Karpas-422 (cell line): ENCODE measurements around the gene TBX10. TPM values are rescaled to one million over a fixed set of nuclear protein-coding genes. Genes with fewer than 3 reads are reported as not detected.

Source experiments
- DNase-seq: peaks from one replicate; pipeline ENCODE4 v3.0.0-alpha.2; 2015
- H2AFZ ChIP-seq: fragments of 200-600 bp; sonication (generic); 2 replicates; pipeline ENCODE4 v1.6.1; 2014; ENCODE audit warnings: antibody characterized with exemption, low read length, mixed read lengths
- H3K27ac ChIP-seq: fragments of 200-600 bp; sonication (generic); 2 replicates; pipeline ENCODE4 v1.5.1; 2014; ENCODE audit warnings: mild to moderate bottlenecking, low read length, moderate library complexity
- H3K27me3 ChIP-seq: fragments of 200-600 bp; sonication (generic); 2 replicates; pipeline ENCODE4 v1.6.1; 2014; ENCODE audit warnings: low read length, mixed read lengths
- H3K36me3 ChIP-seq: fragments of 200-600 bp; sonication (generic); 2 replicates; pipeline ENCODE4 v1.6.1; 2014; ENCODE audit warnings: low read length, mixed read lengths; ENCODE audit not compliant: insufficient read depth
- H3K4me1 ChIP-seq: fragments of 200-600 bp; sonication (generic); 2 replicates; pipeline ENCODE4 v1.6.1; 2014; ENCODE audit warnings: mild to moderate bottlenecking, low read length, mixed read lengths
- H3K4me2 ChIP-seq: fragments of 200-600 bp; sonication (generic); 2 replicates; pipeline ENCODE4 v1.6.1; 2014; ENCODE audit warnings: low read length, low read depth, mild to moderate bottlenecking; ENCODE audit not compliant: poor library complexity, severe bottlenecking
- H3K4me3 ChIP-seq: fragments of 200-600 bp; sonication (generic); 2 replicates; pipeline ENCODE4 v1.5.1; 2014; ENCODE audit warnings: mild to moderate bottlenecking, antibody characterized with exemption, low read length, mixed read lengths
- H3K79me2 ChIP-seq: fragments of 200-600 bp; sonication (generic); 2 replicates; pipeline ENCODE4 v1.6.1; 2014; ENCODE audit warnings: mild to moderate bottlenecking, low read length, mixed read lengths
- H3K9ac ChIP-seq: fragments of 200-600 bp; sonication (generic); 2 replicates; pipeline ENCODE4 v1.6.0; 2014; ENCODE audit warnings: low read length
- H3K9me2 ChIP-seq: fragments of 200-600 bp; sonication (generic), shearing (Covaris generic); replicated peaks from 2 replicates; pipeline ENCODE4 v1.6.0; 2014; ENCODE audit warnings: mild to moderate bottlenecking, low read length, moderate library complexity; ENCODE audit not compliant: insufficient read depth
- H3K9me3 ChIP-seq: fragments of 300-700, 200-600 bp; sonication (generic); 2 replicates; pipeline ENCODE4 v1.6.1; 2014; ENCODE audit warnings: low read length, mixed read lengths
- H4K20me1 ChIP-seq: fragments of 200-600 bp; sonication (generic); 2 replicates; pipeline ENCODE4 v1.6.1; 2014; ENCODE audit warnings: mild to moderate bottlenecking, antibody characterized with exemption, low read length, low read depth; ENCODE audit not compliant: insufficient read depth
- small RNA-seq: library from RNA; depleted of rRNA; stranded (forward); fragments of <200 nt; gene quantifications from one replicate; pipeline ENCODE3, GENCODE V24; 2014
- total RNA-seq: library from RNA; depleted of rRNA; stranded (reverse); fragments of >200 nt; shearing (Covaris generic); gene quantifications from 2 replicates; pipeline ENCODE4 v1.2.3, GENCODE V29; 2014; ENCODE audit warnings: low replicate concordance; rRNA removed

TBX10 gene
- total RNA-seq, 1 experiment from 2014 or later = not detected

GRCh38 chr11:67584205-67584880 is 55.2 kb downstream of the TBX10 start:
- peaks cover 15% of the 10 kb centered on the region for H4K20me1 ChIP-seq
- peaks cover 10% of the 10 kb centered on the region for H3K79me2 ChIP-seq
- H3K36me3 ChIP-seq = peaks cover 31% of the 10 kb centered on the region
- H3K4me1 ChIP-seq = peaks cover 59% of the 10 kb centered on the region
- peak; percentile 75 for DNase-seq
- H3K9me3 ChIP-seq = no peaks in the 10 kb centered on the region
- H3K4me2 ChIP-seq = peak overlapping the region; percentile 97
- peak overlapping the region; percentile 98 for H3K9ac ChIP-seq
- no peak overlapping the region; the same call in 1 of the 2 replicates for H2AFZ ChIP-seq
- no peaks in the 10 kb centered on the region for H3K27me3 ChIP-seq
- peak overlapping the region; percentile 81 for H3K27ac ChIP-seq
- no peaks in the 10 kb centered on the region for H3K9me2 ChIP-seq
- H3K4me3 ChIP-seq = peak overlapping the region; percentile 94

GRCh38 chr11:67583247-67584204 is 56.0 kb downstream of the TBX10 start, which contains the start of gene GSTP1:
Gene GSTP1 (plus strand): TSS chr11:67583812. CDS start chr11:67583844, 32 bp downstream.
- Histone ChIP-seq H3K9me3 (no peaks in the 10 kb centered on the region), H2AFZ (peak within 1 kb of the TSS; percentile 87; the same call in 1 of the 2 replicates), H3K4me2 (peak within 1 kb of the TSS; percentile 97), H3K27me3 (no peaks in the 10 kb centered on the region), H4K20me1 (peaks cover 15% of the 10 kb centered on the region), H3K79me2 (peaks cover 10% of the 10 kb centered on the region), H3K36me3 (peaks cover 27% of the 10 kb centered on the region), H3K4me1 (peaks cover 63% of the 10 kb centered on the region), H3K9me2 (no peaks in the 10 kb centered on the region), H3K9ac (peak within 1 kb of the TSS; percentile 98), H3K27ac (peak within 1 kb of the TSS; percentile 81), H3K4me3 (peak within 1 kb of the TSS; percentile 94)
- DNase-seq = peak; percentile 96

- Histone ChIP-seq H3K79me2 (peaks cover 10% of the 10 kb centered on the region), H3K4me2 (peak overlapping the region; percentile 97), H3K27me3 (no peaks in the 10 kb centered on the region), H2AFZ (no peak overlapping the region), H3K9me3 (no peaks in the 10 kb centered on the region), H3K27ac (no peak overlapping the region), H3K9me2 (no peaks in the 10 kb centered on the region), H3K36me3 (peaks cover 25% of the 10 kb centered on the region), H4K20me1 (peaks cover 15% of the 10 kb centered on the region), H3K4me3 (0 out of 2 replicates have a peak overlapping the region, but pooled peaks have one; percentile 60), H3K9ac (0 out of 2 replicates have a peak overlapping the region, but pooled peaks have one; percentile 58), H3K4me1 (peaks cover 49% of the 10 kb centered on the region)
- DNase-seq = no peak
Measured at GRCh38 chr11:67582011-67582410, 57.6 kb downstream of the TBX10 start.

- no peaks in the 10 kb centered on the region for H3K9me2 ChIP-seq
- peaks cover 44% of the 10 kb centered on the region for H3K4me1 ChIP-seq
- peaks cover 10% of the 10 kb centered on the region for H3K79me2 ChIP-seq
- peak; percentile 23 for DNase-seq
- H3K9ac ChIP-seq = no peak overlapping the region
- no peaks in the 10 kb centered on the region for H3K9me3 ChIP-seq
- H3K4me3 ChIP-seq = no peak overlapping the region
- H3K4me2 ChIP-seq = no peak overlapping the region
- no peaks in the 10 kb centered on the region for H3K27me3 ChIP-seq
- peaks cover 15% of the 10 kb centered on the region for H4K20me1 ChIP-seq
- H3K27ac ChIP-seq = no peak overlapping the region
- peaks cover 20% of the 10 kb centered on the region for H3K36me3 ChIP-seq
- no peak overlapping the region for H2AFZ ChIP-seq
Measured at GRCh38 chr11:67581469-67581868, 58.1 kb downstream of the TBX10 start.

Small RNA genes lying within 50 kb of the gene (small RNA-seq; reads per million reads assigned to genes)
- not detected for gene AP003385.3
- 1.7 reads per million, percentile 46 among the genes with 10 or more reads in this experiment for gene RPL37P2

Other genes starting within 250 kb of the TBX10 start
- 14.8 and 19.2 TPM in 2 replicates for gene RAD9A, start 247.8 kb downstream of the TBX10 start, total RNA-seq
- 218 and 332 TPM in 2 replicates for gene PPP1CA, start 237.9 kb downstream of the TBX10 start, total RNA-seq
- 52.4 and 122 TPM in 2 replicates for gene TBC1D10C, start 235.7 kb downstream of the TBX10 start, total RNA-seq
- 0.18 TPM in 1 of 2 replicates, not detected in the other for gene CARNS1, start 224.1 kb downstream of the TBX10 start, total RNA-seq
- gene RPS6KB2, start 211.3 kb downstream of the TBX10 start, total RNA-seq = 48.9 and 83.6 TPM in 2 replicates
- gene PTPRCAP, start 202.1 kb downstream of the TBX10 start, total RNA-seq = 161 and 348 TPM in 2 replicates
- gene CORO1B, start 196.3 kb downstream of the TBX10 start, total RNA-seq = 15.5 and 40.6 TPM in 2 replicates
- not detected in 2 replicates for gene GPR152, start 187.0 kb downstream of the TBX10 start, total RNA-seq
- gene CABP4, start 184.4 kb downstream of the TBX10 start, total RNA-seq = 0.29 TPM in 1 of 2 replicates, not detected in the other
- 69.7 and 99.7 TPM in 2 replicates for gene TMEM134, start 170.5 kb downstream of the TBX10 start, total RNA-seq
- 51.8 and 119 TPM in 2 replicates for gene AIP, start 156.7 kb downstream of the TBX10 start, total RNA-seq
- gene PITPNM1, start 134.4 kb downstream of the TBX10 start, total RNA-seq = 79.6 and 149 TPM in 2 replicates
- gene CDK2AP2, start 131.6 kb downstream of the TBX10 start, total RNA-seq = 91.5 and 106 TPM in 2 replicates
- not detected in 2 replicates for gene CABP2, start 116.3 kb downstream of the TBX10 start, total RNA-seq
- 1,085 and 1,200 TPM in 2 replicates for gene GSTP1, start 56.0 kb downstream of the TBX10 start, total RNA-seq
- 145 and 304 TPM in 2 replicates for gene NDUFV1, start 32.8 kb downstream of the TBX10 start, total RNA-seq
- 10.4 and 35.4 TPM in 2 replicates for gene NUDT8, start 9.8 kb downstream of the TBX10 start, total RNA-seq
- gene ACY3, start 11.0 kb upstream of the TBX10 start, total RNA-seq = 0.89 and 2.2 TPM in 2 replicates
- 1.6 and 1.8 TPM in 2 replicates for gene ALDH3B2, start 34.9 kb upstream of the TBX10 start, total RNA-seq